EL (cell line): ENCODE measurements around the gene TLR9.
A peak's percentile ranks its signal among the peaks of the same experiment; 100 is the strongest.

Experiments
- DNase-seq: peaks from one replicate; pipeline ENCODE4 v3.0.0-alpha.2; 2016

TLR9 gene

DNA sequence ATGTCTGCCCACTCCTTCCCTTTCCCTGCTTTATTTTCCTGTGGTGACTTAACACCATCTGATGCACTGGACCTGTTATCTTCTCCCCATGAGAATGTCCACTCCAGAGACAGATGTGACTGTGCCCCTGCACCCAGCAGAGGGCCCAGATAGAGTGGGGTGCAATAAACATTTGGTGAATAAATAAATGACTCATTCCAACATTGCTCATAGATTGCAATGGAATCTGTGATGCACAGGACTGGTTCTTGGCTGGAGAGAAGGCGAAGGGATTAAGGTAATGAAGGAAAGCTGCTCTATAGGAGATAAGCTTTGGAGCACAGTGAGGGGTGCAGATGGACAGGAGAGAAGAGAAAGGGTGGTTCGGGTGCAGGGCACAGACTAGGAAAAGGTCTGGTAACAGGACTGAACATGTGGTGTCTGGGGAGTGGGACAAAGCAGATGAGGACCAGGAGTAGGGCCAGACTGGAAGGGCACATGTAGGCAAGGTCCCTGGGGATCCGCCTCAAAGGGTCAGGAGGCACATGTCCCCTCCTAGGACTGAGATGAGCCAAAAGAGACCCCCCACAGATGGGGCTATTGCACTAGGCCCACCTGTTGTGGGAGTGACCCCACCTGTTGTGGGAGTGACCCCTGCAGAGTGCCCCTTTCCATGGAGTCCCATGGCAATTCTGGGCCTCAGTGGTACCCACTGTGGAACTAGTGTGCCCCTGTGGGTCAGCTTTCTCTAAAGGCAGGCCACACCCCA is 53.8 kb downstream of the TLR9 start:
- peak; percentile 58 for DNase-seq
